Heart right ventricle (tissue), 16 donors: ENCODE measurements around the gene TMEM184A. TPM values are rescaled to one million over a fixed set of nuclear protein-coding genes. Genes with fewer than 3 reads are reported as not detected.

Experiments used
- ATAC-seq, 8 donors: fragments of 200-7000 bp; cut with Tn5 transposase; one replicate each; pipeline ENCODE4 v1.9.1; 2020; ENCODE audit warnings: mild to moderate bottlenecking in 8 of 8, moderate library complexity in 8 of 8, moderate number of reproducible peaks in 1 of 8
- DNase-seq, 2 donors: peaks; one replicate each; pipeline ENCODE4 v3.0.0-alpha.2; 2020
- H3K27ac ChIP-seq, 10 donors: fragments of 200-600 bp; sonication (generic) in 2 of 10; one replicate each; pipeline versions ENCODE4 v1.5.0 to v1.8.0; 2020 to 2022; ENCODE audit warnings: mild to moderate bottlenecking in 3 of 10
- H3K27me3 ChIP-seq, 7 donors: fragments of 200-600 bp; one replicate each; pipeline ENCODE4 v1.8.0; 2021 to 2022; ENCODE audit warnings: mild to moderate bottlenecking in 2 of 7
- H3K36me3 ChIP-seq, 9 donors: fragments of 200-600 bp; sonication (generic) in 1 of 9; one replicate each; pipeline versions ENCODE4 v1.5.0 to v1.8.0; 2020 to 2022; ENCODE audit warnings: mild to moderate bottlenecking in 2 of 9
- H3K4me1 ChIP-seq, 9 donors: fragments of 200-600 bp; sonication (generic) in 1 of 9; one replicate each; pipeline versions ENCODE4 v1.5.0 to v1.8.0; 2020 to 2022; ENCODE audit warnings: mild to moderate bottlenecking in 4 of 9
- H3K4me3 ChIP-seq, 10 donors: fragments of 200-600 bp; sonication (generic) in 2 of 10; one replicate each; pipeline versions ENCODE4 v1.5.0 to v1.8.0; 2020 to 2022; ENCODE audit warnings: mild to moderate bottlenecking in 7 of 10, moderate library complexity in 2 of 10
- H3K9me3 ChIP-seq, 11 donors: fragments of 200-600 bp in 10 of 11; sonication (generic) in 2 of 11; one replicate each; pipeline versions ENCODE4 v1.5.0 to v1.8.0; 2013 to 2022; ENCODE audit warnings: mild to moderate bottlenecking in 2 of 11, control low read depth in 1 of 11, moderate library complexity in 1 of 11
- WGBS, 2 donors: extraction: QIAGEN DNeasy Blood & Tissue Kit; methylation state at CpG; one replicate each; pipeline ENCODE4 v1.1.7; 2013; ENCODE audit warnings: inconsistent platforms in 1 of 2; 5-methylcytosine and 5-hydroxymethylcytosine counted together
- intact Hi-C, 10 donors: fragments of 100-400 bp; cut with DNase I; formaldehyde crosslinking; loops; one replicate each; pipeline versions ENCODE4 v1.11.1 to v1.14.2; 2022
- polyA plus RNA-seq, 2 donors: library from polyadenylated mRNA; stranded (reverse); fragments of 200-250 nt; gene quantifications; one replicate each; pipeline ENCODE4 v1.2.3, GENCODE V29; 2013
- total RNA-seq, 10 donors: library from RNA; stranded (reverse); fragmentation: NEBNext Ultra II Directional in 3 of 10; extraction: Animal tissue kit (Norgen Biotek cat#: 25700) in 3 of 10; gene quantifications; one replicate each; pipeline versions ENCODE4 v1.2.1 to v1.2.4, GENCODE V29; 2021 to 2023
- TF ChIP-seq, protein P1 (sequence below), 9 donors: fragments of 200-600 bp; sonication (generic) in 2 of 9; IDR thresholded peaks; one replicate each; pipeline versions ENCODE4 v1.5.0 to v1.8.0; 2021 to 2022; ENCODE audit warnings: antibody characterized with exemption in 9 of 9, mild to moderate bottlenecking in 5 of 9, moderate library complexity in 1 of 9
- donor health status: Arrhythmogenic right ventricular cardiomyopathy.
- donor health status: ischemic (EF 13 %, LVEDD 7.1; RV severe dilation, severe dysfunction).
- donor health status: healthy with polysubstance abuse.
- donor health status: DM: no; HTN: yes; CAD: no.
- donor health status: DM: no; HTN: no; CAD: no.
- donor health status: ischemic (EF 25% LVEDD 6.9; RV normal size, moderate dysfunction).
- donor health status: ischemic (EF 25% LVEDD 5.7; RV mildly dilated, moderate dysfunction).
- donor health status: healthy.
- donor health status: DM: yes; HTN: yes; CAD: no.
- donor health status: Ischemic cardiomyopathy.
- donor health status: ischemic (EF 35%, LVEDD 5.7; RV mildly dilated, moderate dysfunction).
- donor health status: nonischemic (EF 11% LVEDD 7.7; RV severe dilation, severe dysfunction).
- donor health status: DM: yes; HTN: yes; CAD: no.
- donor health status: PGD.
- donor health status: ischemic (EF 29% LVEDD 5.4; RV normal size, mild dysfunction).
- donor health status: nonischemic (EF 23%, LVEDD 6.1; RV moderate dilation, normal function).

The TMEM184A gene
- total and polyA plus RNA-seq, 12 donors, result 0.09 to 1.2 (median 0.51) TPM

DNA sequence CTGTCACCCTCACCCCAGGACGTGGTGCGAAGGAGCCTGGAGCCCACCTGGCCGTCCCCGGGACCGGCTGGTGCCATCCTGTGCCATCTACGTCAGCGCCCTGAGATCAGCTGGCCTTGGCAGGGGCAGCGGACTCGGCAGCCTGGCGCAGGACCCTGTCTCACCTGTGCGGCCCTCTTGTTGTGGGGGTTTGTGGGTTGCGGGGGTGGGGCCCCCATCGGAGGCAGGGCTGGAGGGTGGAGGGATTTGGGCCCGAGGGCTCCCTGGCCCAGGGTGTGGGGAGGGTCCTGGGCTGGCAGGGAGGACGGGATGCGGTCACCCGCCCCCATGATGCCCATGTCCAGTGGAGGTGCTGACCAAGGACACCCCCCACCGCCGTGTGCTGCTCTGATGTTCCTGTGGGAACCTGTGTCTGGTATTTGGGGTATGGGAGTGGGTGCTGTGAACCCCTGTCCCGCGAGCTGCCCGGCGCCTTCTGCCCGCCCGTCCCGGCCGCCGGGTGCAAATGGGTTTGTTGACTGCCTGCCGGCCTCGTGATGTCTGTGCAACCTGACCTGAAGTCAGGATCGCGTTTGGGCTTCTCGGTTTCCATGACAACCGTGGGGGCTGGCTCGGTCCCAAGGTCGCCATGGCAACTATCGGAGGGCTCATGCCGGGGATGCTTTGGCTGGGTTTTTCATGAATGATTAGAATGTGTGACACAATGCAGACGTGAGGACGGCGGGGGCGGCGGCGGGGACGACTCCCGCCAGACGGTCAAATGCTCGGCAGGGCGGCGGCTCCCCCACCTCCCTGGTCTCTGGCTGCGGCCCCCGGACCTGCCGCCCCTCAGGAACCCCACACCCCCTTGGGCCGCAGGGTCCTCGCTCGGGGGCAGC lies 18.2 kb downstream of the TMEM184A start:
- intact Hi-C loops, result loop anchor here in 4 of 10 donors (1.0 to 5.0 kb wide), 4 partner anchors 24 to 35 kb away; partner anchors contain the start of gene INTS1 (in 2 of the 4)
- Histone ChIP-seq H3K9me3 (no peaks in the 10 kb centered on the region), H3K4me1 (peaks cover 26 to 80% (median 57%) of the 10 kb centered on the region in 9 donors), H3K27me3 (no peaks in the 10 kb centered on the region), H3K4me3 (peak overlapping the region; percentile 26 to 69 (median 55)), H3K36me3 (peaks cover 0 to 63% (median 23%) of the 10 kb centered on the region in 9 donors), H3K27ac (peak overlapping the region; percentile 92 to 100 (median 99))
- TF ChIP-seq, protein P1, sequence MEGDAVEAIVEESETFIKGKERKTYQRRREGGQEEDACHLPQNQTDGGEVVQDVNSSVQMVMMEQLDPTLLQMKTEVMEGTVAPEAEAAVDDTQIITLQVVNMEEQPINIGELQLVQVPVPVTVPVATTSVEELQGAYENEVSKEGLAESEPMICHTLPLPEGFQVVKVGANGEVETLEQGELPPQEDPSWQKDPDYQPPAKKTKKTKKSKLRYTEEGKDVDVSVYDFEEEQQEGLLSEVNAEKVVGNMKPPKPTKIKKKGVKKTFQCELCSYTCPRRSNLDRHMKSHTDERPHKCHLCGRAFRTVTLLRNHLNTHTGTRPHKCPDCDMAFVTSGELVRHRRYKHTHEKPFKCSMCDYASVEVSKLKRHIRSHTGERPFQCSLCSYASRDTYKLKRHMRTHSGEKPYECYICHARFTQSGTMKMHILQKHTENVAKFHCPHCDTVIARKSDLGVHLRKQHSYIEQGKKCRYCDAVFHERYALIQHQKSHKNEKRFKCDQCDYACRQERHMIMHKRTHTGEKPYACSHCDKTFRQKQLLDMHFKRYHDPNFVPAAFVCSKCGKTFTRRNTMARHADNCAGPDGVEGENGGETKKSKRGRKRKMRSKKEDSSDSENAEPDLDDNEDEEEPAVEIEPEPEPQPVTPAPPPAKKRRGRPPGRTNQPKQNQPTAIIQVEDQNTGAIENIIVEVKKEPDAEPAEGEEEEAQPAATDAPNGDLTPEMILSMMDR (IDR thresholded peaks at IDR 0.05), result no peak
- 8 to 13% methylated on average over 55 to 56 of the region's 56 CpGs for WGBS, 2 donors
- ATAC-seq (peak; percentile 29 to 65 (median 50)), DNase-seq (peak; percentile 94 to 97)

GRCh38 chr7:1536743-1537534 lies 19.1 kb downstream of the TMEM184A start:
- intact Hi-C loops, result loop anchor here in 4 of 10 donors (1.0 to 5.0 kb wide), 4 partner anchors 24 to 35 kb away; partner anchors contain the start of gene INTS1 (in 2 of the 4)
- Histone ChIP-seq H3K36me3 (peaks cover 0 to 54% (median 23%) of the 10 kb centered on the region in 9 donors), H3K4me1 (peaks cover 26 to 88% (median 63%) of the 10 kb centered on the region in 9 donors), H3K4me3 (peak overlapping the region; percentile 26 to 69 (median 55)), H3K27ac (peak overlapping the region; percentile 92 to 100 (median 99)), H3K9me3 (no peaks in the 10 kb centered on the region), H3K27me3 (no peaks in the 10 kb centered on the region)
- DNase-seq (peak; percentile 94 to 97), ATAC-seq (peak; percentile 86 to 89 (median 88))
- WGBS, 2 donors, result 10 to 11% methylated on average over 50 to 52 of the region's 52 CpGs
- TF ChIP-seq, protein P1 (IDR thresholded peaks at IDR 0.05), result no peak

GRCh38 chr7:1536455-1536742 lies 19.6 kb downstream of the TMEM184A start:
- intact Hi-C loops, result loop anchor here in 3 of 10 donors (2.0 to 5.0 kb wide), 3 partner anchors 24 to 34 kb away; partner anchors contain the start of gene INTS1 (in 2 of the 3)
- H3K4me3 ChIP-seq, result peak overlapping the region in 7 of 10 donors; percentile 53 to 69 (median 56)
- H3K9me3 ChIP-seq, result no peaks in the 10 kb centered on the region
- H3K27ac ChIP-seq, result peak overlapping the region; percentile 92 to 100 (median 99)
- H3K36me3 ChIP-seq, result peaks cover 0 to 49% (median 20%) of the 10 kb centered on the region in 9 donors
- TF ChIP-seq, protein P1 (IDR thresholded peaks at IDR 0.05), result no peak
- DNase-seq (no peak), ATAC-seq (no peak)
- H3K27me3 ChIP-seq, result no peaks in the 10 kb centered on the region
- peaks cover 26 to 88% (median 69%) of the 10 kb centered on the region in 9 donors for H3K4me1 ChIP-seq
- 44 to 51% methylated on average over 7 of the region's 7 CpGs for WGBS, 2 donors
